NCI-H1105 (cell line): ENCODE data around the gene CEACAM3.
A peak's percentile ranks its signal among the peaks of the same experiment; 100 is the strongest.

Experiments
- DNase-seq: peaks from one replicate; lab custom pipeline; 2025; lab: John Stamatoyannopoulos, UW

CEACAM3 gene

DNA sequence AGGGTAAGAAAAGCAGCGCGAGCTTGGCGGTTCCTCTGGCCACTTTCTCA lies 48.4 kb downstream of the CEACAM3 start, which contains the start of gene DMRTC2:
DMRTC2 (plus strand) TSS at position 42 of the 50 bp plus-strand sequence. CDS start 2,387 bp downstream, outside the sequence.
- DNase-seq = no peak

- DNase-seq = no peak
Measured at GRCh38 chr19:41845051-41845590, 48.7 kb downstream of the CEACAM3 start.

- no peak for DNase-seq
Measured at GRCh38 chr19:41847351-41848105, 51.1 kb downstream of the CEACAM3 start.

- no peak for DNase-seq
Measured at GRCh38 chr19:41848666-41849065, 52.3 kb downstream of the CEACAM3 start.

DNA sequence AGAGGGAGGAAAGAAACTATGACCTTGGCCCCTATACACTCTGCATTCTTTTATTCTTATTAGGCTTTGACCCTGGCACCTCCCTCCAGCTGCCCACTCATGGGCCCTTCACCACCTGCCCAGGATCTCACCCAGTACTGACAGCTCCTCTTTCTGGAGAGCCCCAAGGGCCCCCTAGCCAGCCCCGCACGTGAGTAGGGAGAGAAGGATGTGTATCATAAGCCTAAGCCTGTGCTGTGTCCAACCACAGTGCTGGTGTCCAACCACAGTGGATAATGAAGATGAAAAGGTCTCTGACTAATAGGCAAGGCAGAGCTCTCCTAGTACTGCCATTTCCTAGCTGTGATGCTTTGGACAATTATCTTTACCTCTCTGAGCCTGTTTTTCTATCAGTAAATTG lies 52.7 kb downstream of the CEACAM3 start:
- no peak for DNase-seq

DNA sequence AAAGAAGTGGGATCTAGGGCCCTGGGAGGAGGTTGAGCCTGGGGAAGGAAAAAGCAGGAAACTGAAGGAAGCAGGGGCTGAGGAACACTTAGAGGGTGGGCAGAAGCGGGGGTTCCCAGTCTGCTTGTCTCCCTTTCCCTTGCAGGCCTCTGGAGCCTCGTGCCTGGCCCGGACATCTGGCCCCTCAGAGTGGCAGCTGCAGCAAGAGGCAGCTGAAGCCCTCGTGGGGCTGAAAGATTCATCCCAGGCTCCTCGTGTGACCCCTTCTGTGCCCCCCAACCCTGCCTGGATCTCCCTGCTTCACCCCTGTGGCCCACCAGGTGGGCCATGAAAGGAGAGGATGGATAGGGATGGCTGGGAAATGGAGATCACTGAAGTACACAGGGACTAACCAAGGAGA lies 54.0 kb downstream of the CEACAM3 start:
- no peak for DNase-seq

- no peak for DNase-seq
Measured at GRCh38 chr19:41851456-41851855, 55.1 kb downstream of the CEACAM3 start.

DNA sequence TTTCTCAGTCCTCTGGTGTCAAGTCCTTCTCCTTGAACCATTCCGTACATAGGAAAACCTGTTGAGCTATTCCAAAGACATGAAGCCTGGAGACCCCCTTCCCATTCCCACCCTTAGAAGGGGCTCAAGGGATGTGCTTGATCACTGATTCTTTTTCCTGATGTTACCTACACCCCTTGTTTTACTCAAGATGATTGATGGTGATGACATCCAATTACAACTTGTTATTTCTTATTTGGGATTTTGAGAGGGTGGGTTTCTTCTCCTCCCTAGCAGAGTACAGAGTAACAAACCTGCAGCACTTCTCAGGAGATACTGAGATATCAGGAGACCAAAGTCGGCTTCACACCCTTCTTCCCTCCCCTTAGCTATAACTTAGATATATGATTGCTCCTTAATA lies 57.0 kb downstream of the CEACAM3 start:
- DNase-seq = no peak

DNA sequence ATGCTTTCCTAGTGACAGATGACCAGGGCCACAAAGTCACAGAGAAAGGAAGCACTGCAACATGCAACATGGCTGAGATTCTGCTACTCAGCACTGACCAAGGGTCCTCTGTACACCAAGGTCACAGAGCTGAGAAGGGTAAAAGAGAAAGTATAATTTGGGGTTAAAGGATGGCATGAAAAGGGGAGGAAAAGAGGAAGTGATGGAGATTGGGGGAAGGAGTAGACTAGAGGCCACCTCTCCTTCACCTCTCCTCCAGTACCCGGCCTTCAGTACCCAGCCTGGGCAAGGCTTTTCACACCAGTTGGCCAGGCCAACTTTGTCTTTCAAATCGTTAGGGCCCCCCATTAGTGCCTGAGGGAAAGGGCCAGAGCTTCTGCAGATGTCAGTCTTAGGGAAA lies 57.4 kb downstream of the CEACAM3 start:
- no peak for DNase-seq

GRCh38 chr19:41859213-41859617 lies 62.8 kb downstream of the CEACAM3 start:
- no peak for DNase-seq

- peak; percentile 98 for DNase-seq
Measured at GRCh38 chr19:41859618-41860418, 63.4 kb downstream of the CEACAM3 start, which contains the start of gene RPS19. RPS19 (plus strand) TSS chr19:41860255; CDS start chr19:41860775, 520 bp downstream.

- no peak for DNase-seq
Measured at GRCh38 chr19:41860419-41861115, 64.2 kb downstream of the CEACAM3 start.
